22Rv1 (cell line): ENCODE measurements around the gene PDE3A.

Source experiments
- CTCF ChIP-seq: fragments of 450-650 bp; IDR thresholded peaks from 2 replicates; pipeline ENCODE4 v1.5.1; 2017; ENCODE audit warnings: mild to moderate bottlenecking
- ZFX ChIP-seq: fragments of 450-650 bp; IDR thresholded peaks from 2 replicates; pipeline ENCODE4 v1.6.1; 2017; ENCODE audit warnings: antibody characterized with exemption, borderline replicate concordance

GRCh38 chr12:20475542-20475941 is 107.2 kb downstream of the PDE3A start:
- TF ChIP-seq CTCF (no peak), ZFX (no peak)
